ENCODE measurements around the gene ZFP69B.

- TF ChIP-seq CTCF (IDR thresholded peaks at IDR 0.05): no peak
- TF ChIP-seq BHLHE40 (IDR thresholded peaks at IDR 0.05; ENCODE audit: low read depth, low read length): no peak
- no peak for TF ChIP-seq RAD21 (conservative IDR thresholded peaks at IDR 0.05 in 1 of 2, IDR thresholded peaks at IDR 0.05 in 1 of 2)
- TF ChIP-seq CEBPB (IDR thresholded peaks at IDR 0.05): no peak
- no peak for TF ChIP-seq EP300 (IDR thresholded peaks at IDR 0.05)
- TF ChIP-seq SMC3 (IDR thresholded peaks at IDR 0.05): no peak
- no peak for TF ChIP-seq CHD4 (IDR thresholded peaks at IDR 0.05; ENCODE audit: borderline replicate concordance)
- no peak for TF ChIP-seq ESRRA (IDR thresholded peaks at IDR 0.05; ENCODE audit: borderline replicate concordance, low read length)
- no peak for TF ChIP-seq POLR2A (IDR thresholded peaks at IDR 0.05; ENCODE audit: low read length)
- TF ChIP-seq REST (IDR thresholded peaks at IDR 0.05): no peak
- TF ChIP-seq USF2 (IDR thresholded peaks at IDR 0.05): no peak
- TF ChIP-seq, protein P1, sequence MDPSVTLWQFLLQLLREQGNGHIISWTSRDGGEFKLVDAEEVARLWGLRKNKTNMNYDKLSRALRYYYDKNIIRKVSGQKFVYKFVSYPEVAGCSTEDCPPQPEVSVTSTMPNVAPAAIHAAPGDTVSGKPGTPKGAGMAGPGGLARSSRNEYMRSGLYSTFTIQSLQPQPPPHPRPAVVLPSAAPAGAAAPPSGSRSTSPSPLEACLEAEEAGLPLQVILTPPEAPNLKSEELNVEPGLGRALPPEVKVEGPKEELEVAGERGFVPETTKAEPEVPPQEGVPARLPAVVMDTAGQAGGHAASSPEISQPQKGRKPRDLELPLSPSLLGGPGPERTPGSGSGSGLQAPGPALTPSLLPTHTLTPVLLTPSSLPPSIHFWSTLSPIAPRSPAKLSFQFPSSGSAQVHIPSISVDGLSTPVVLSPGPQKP (IDR thresholded peaks at IDR 0.05; ENCODE audit: low read depth, low read length): no peak
- TF ChIP-seq MYC (IDR thresholded peaks at IDR 0.05; ENCODE audit: borderline replicate concordance, low read length): no peak
- no peak for TF ChIP-seq JUNB (IDR thresholded peaks at IDR 0.05)
These were observed 48.6 kb upstream of the ZFP69B start for GRCh38 chr1:40401473-40402201.

Data from A549 (cell line).